ENCODE data around the gene NIPA2.

- TF ChIP-seq CTCF (IDR thresholded peaks at IDR 0.05) (no peak), POLR2A (IDR thresholded peaks at IDR 0.05) (no peak)
These were observed 63.6 kb downstream of the NIPA2 start for GRCh38 chr15:22902046-22902445.

All from lower leg skin (tissue), 3 donors.